Parathyroid adenoma (tissue), 2 donors: ENCODE data around the gene PHOSPHO1.

Experiments used
- H2AFZ ChIP-seq: fragments of 300-600 bp; sonication (generic); one replicate; pipeline ENCODE4 v1.7.0; 2017; ENCODE audit warnings: antibody characterized with exemption, mild to moderate bottlenecking
- H3K27ac ChIP-seq: fragments of 300-600 bp; sonication (generic); one replicate; pipeline ENCODE4 v1.7.0; 2017
- H3K27me3 ChIP-seq: fragments of 300-600 bp; sonication (generic); one replicate; pipeline ENCODE4 v1.7.0; 2017; ENCODE audit warnings: low read length; ENCODE audit not compliant: control insufficient read depth, insufficient read depth
- H3K36me3 ChIP-seq: fragments of 300-600 bp; sonication (generic); one replicate; pipeline ENCODE4 v1.7.0; 2017; ENCODE audit warnings: low read length; ENCODE audit not compliant: control insufficient read depth, insufficient read depth
- H3K4me1 ChIP-seq: fragments of 300-600 bp; sonication (generic); one replicate; pipeline ENCODE4 v1.7.0; 2017; ENCODE audit warnings: control low read depth
- H3K4me2 ChIP-seq: fragments of 300-600 bp; sonication (generic); one replicate; pipeline ENCODE4 v1.7.0; 2017; ENCODE audit warnings: low read length
- H3K4me3 ChIP-seq: fragments of 300-600 bp; sonication (generic); one replicate; pipeline ENCODE4 v1.7.0; 2017; ENCODE audit warnings: low read depth, low read length
- H3K79me2 ChIP-seq: fragments of 300-600 bp; sonication (generic); one replicate; pipeline ENCODE4 v1.7.0; 2017; ENCODE audit warnings: control low read depth
- H3K9ac ChIP-seq: fragments of 300-600 bp; sonication (generic); one replicate; pipeline ENCODE4 v1.7.0; 2017; ENCODE audit warnings: mild to moderate bottlenecking
- H3K9me3 ChIP-seq: fragments of 300-600 bp; sonication (generic); one replicate; pipeline ENCODE4 v1.7.0; 2017; ENCODE audit warnings: low read length; ENCODE audit not compliant: control insufficient read depth
- TF ChIP-seq, protein P1 (sequence below): fragments of 300-600 bp; sonication (generic); IDR thresholded peaks from one replicate; pipeline ENCODE4 v1.7.0; 2017; ENCODE audit warnings: antibody characterized with exemption, mild to moderate bottlenecking
- donor health status: primary hyperparathyroidism.

Gene PHOSPHO1

GRCh38 chr17:49252148-49252695, 21.6 kb upstream of the PHOSPHO1 start:
- Histone ChIP-seq H3K27ac (no peak overlapping the region), H3K36me3 (no peaks in the 10 kb centered on the region), H3K9ac (no peak overlapping the region), H2AFZ (no peak overlapping the region), H3K9me3 (no peaks in the 10 kb centered on the region), H3K4me1 (no peaks in the 10 kb centered on the region), H3K4me2 (no peak overlapping the region), H3K27me3 (no peaks in the 10 kb centered on the region), H3K4me3 (no peak overlapping the region), H3K79me2 (no peaks in the 10 kb centered on the region)
- TF ChIP-seq, protein P1, sequence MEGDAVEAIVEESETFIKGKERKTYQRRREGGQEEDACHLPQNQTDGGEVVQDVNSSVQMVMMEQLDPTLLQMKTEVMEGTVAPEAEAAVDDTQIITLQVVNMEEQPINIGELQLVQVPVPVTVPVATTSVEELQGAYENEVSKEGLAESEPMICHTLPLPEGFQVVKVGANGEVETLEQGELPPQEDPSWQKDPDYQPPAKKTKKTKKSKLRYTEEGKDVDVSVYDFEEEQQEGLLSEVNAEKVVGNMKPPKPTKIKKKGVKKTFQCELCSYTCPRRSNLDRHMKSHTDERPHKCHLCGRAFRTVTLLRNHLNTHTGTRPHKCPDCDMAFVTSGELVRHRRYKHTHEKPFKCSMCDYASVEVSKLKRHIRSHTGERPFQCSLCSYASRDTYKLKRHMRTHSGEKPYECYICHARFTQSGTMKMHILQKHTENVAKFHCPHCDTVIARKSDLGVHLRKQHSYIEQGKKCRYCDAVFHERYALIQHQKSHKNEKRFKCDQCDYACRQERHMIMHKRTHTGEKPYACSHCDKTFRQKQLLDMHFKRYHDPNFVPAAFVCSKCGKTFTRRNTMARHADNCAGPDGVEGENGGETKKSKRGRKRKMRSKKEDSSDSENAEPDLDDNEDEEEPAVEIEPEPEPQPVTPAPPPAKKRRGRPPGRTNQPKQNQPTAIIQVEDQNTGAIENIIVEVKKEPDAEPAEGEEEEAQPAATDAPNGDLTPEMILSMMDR = no peak

GRCh38 chr17:49249890-49250522, 19.4 kb upstream of the PHOSPHO1 start:
- H3K27me3 ChIP-seq = no peaks in the 10 kb centered on the region
- TF ChIP-seq, protein P1 = no peak
- H3K4me2 ChIP-seq = no peak overlapping the region
- no peak overlapping the region for H3K4me3 ChIP-seq
- H3K9ac ChIP-seq = no peak overlapping the region
- no peak overlapping the region for H2AFZ ChIP-seq
- no peak overlapping the region for H3K27ac ChIP-seq
- no peaks in the 10 kb centered on the region for H3K36me3 ChIP-seq
- H3K79me2 ChIP-seq = no peaks in the 10 kb centered on the region
- no peaks in the 10 kb centered on the region for H3K4me1 ChIP-seq
- no peaks in the 10 kb centered on the region for H3K9me3 ChIP-seq

- TF ChIP-seq, protein P1 = no peak
- H3K9me3 ChIP-seq = no peaks in the 10 kb centered on the region
- no peak overlapping the region for H3K4me3 ChIP-seq
- no peaks in the 10 kb centered on the region for H3K79me2 ChIP-seq
- no peaks in the 10 kb centered on the region for H3K36me3 ChIP-seq
- no peak overlapping the region for H3K4me2 ChIP-seq
- no peak overlapping the region for H2AFZ ChIP-seq
- no peaks in the 10 kb centered on the region for H3K4me1 ChIP-seq
- H3K27ac ChIP-seq = no peak overlapping the region
- H3K27me3 ChIP-seq = no peaks in the 10 kb centered on the region
- no peak overlapping the region for H3K9ac ChIP-seq
These were observed 18.8 kb upstream of the PHOSPHO1 start for GRCh38 chr17:49249292-49249794.

GRCh38 chr17:49247944-49248343, 17.4 kb upstream of the PHOSPHO1 start:
- TF ChIP-seq, protein P1 = no peak
- Histone ChIP-seq H3K9me3 (no peaks in the 10 kb centered on the region), H3K27ac (no peak overlapping the region), H3K4me1 (no peaks in the 10 kb centered on the region), H3K79me2 (no peaks in the 10 kb centered on the region), H3K4me3 (no peak overlapping the region), H2AFZ (no peak overlapping the region), H3K27me3 (no peaks in the 10 kb centered on the region), H3K36me3 (no peaks in the 10 kb centered on the region), H3K9ac (no peak overlapping the region), H3K4me2 (no peak overlapping the region)

- TF ChIP-seq, protein P1 = no peak
- H3K4me3 ChIP-seq = no peak overlapping the region
These were observed 14.3 kb upstream of the PHOSPHO1 start for GRCh38 chr17:49244839-49245238.

More at GRCh38 chr17:49244839-49245238, 14.3 kb upstream of the PHOSPHO1 start:
- Histone ChIP-seq H3K9ac (no peak overlapping the region), H3K79me2 (no peaks in the 10 kb centered on the region), H3K4me1 (no peaks in the 10 kb centered on the region), H3K27ac (no peak overlapping the region), H3K4me2 (no peak overlapping the region), H2AFZ (no peak overlapping the region), H3K36me3 (no peaks in the 10 kb centered on the region), H3K27me3 (no peaks in the 10 kb centered on the region), H3K9me3 (no peaks in the 10 kb centered on the region)
